SK-N-SH (cell line): ENCODE results near the gene PLCG2. TPM values are rescaled to one million over a fixed set of nuclear protein-coding genes. Genes with fewer than 3 reads are reported as not detected.

ENCODE experiments used
- CTCF ChIA-PET: fragments of 300-600, 350-600 bp; formaldehyde crosslinking; extraction: SDS; loops from one replicate; lab custom pipeline; 2021; lab: Yijun Ruan, JAX
- POLR2A ChIA-PET: fragments of 350-600 bp; sonication (Branson Sonifier 250); formaldehyde crosslinking; extraction: SDS; loops from one replicate; lab custom pipeline; 2020; ENCODE audit warnings: antibody characterized with exemption, inconsistent platforms; lab: Yijun Ruan, JAX
- DNase-seq: peaks from one replicate; pipeline ENCODE4 v3.0.0; 2012
- H2AFZ ChIP-seq: fragments of 200-600 bp; sonication (generic); 2 replicates; pipeline ENCODE4 v1.8.1; 2016; ENCODE audit warnings: antibody characterized with exemption, mild to moderate bottlenecking, low read depth
- H3F3A ChIP-seq: fragments of 200-600 bp; sonication (generic); replicated peaks from 2 replicates; pipeline ENCODE3; 2016; ENCODE audit warnings: antibody characterized with exemption, mild to moderate bottlenecking; ENCODE audit not compliant: insufficient read depth
- H3K27ac ChIP-seq, 2 experiments: fragments of 200-500 bp in 1 of 2; fragments of 200-600 bp in 1 of 2; sonication (Bioruptor generic) in 1 of 2; sonication (generic), shearing (Covaris generic) in 1 of 2; 2 replicates each; pipeline versions ENCODE4 v1.5.1 to v1.6.1; 2014 to 2016; ENCODE audit warnings: low read depth in 2 of 2, inconsistent platforms in 1 of 2, low read length in 1 of 2, mild to moderate bottlenecking in 1 of 2, mixed read lengths in 1 of 2
- H3K27me3 ChIP-seq: fragments of 200-600 bp; sonication (generic), shearing (Covaris generic); 2 replicates; pipeline ENCODE4 v1.6.1; 2016; ENCODE audit warnings: mixed run types; ENCODE audit not compliant: insufficient read depth
- H3K36me3 ChIP-seq, 2 experiments: fragments of 200-500 bp in 1 of 2; fragments of 200-600 bp in 1 of 2; sonication (Bioruptor generic) in 1 of 2; sonication (generic) in 1 of 2; replicated peaks in 1 of 2; 2 replicates each; pipeline versions ENCODE3 to v1.5.1; 2014 to 2016; ENCODE audit warnings: low read length in 1 of 2, mild to moderate bottlenecking in 1 of 2; ENCODE audit not compliant: insufficient read depth in 2 of 2, control insufficient read depth in 1 of 2
- H3K4me1 ChIP-seq, 2 experiments: fragments of 200-500 bp in 1 of 2; fragments of 200-600 bp in 1 of 2; sonication (Bioruptor generic) in 1 of 2; sonication (generic), shearing (Covaris generic) in 1 of 2; 2 replicates each; pipeline versions ENCODE4 v1.5.1 to v1.6.1; 2014 to 2016; ENCODE audit warnings: low read depth in 1 of 2, low read length in 1 of 2, mixed run types in 1 of 2; ENCODE audit not compliant: insufficient read depth in 2 of 2, control insufficient read depth in 1 of 2
- H3K4me2 ChIP-seq: fragments of 200-600 bp; sonication (generic), shearing (Covaris generic); 2 replicates; pipeline ENCODE4 v1.6.1; 2017; ENCODE audit warnings: mixed run types
- H3K4me3 ChIP-seq, 2 experiments: fragments of 200-500 bp in 1 of 2; fragments of 200-600 bp in 1 of 2; sonication (Bioruptor generic) in 1 of 2; sonication (generic), shearing (Covaris generic) in 1 of 2; 2 replicates each; pipeline versions ENCODE4 v1.5.1 to v1.8.1; 2014 to 2016; ENCODE audit warnings: low read depth in 2 of 2, inconsistent platforms in 1 of 2, low read length in 1 of 2, mild to moderate bottlenecking in 1 of 2, mixed read lengths in 1 of 2, moderate library complexity in 1 of 2
- H3K79me2 ChIP-seq: fragments of 200-600 bp; sonication (generic); 2 replicates; pipeline ENCODE4 v1.8.1; 2017; ENCODE audit warnings: mild to moderate bottlenecking; ENCODE audit not compliant: insufficient read depth
- H3K9ac ChIP-seq: fragments of 200-600 bp; sonication (generic); 2 replicates; pipeline ENCODE4 v1.6.1; 2017; ENCODE audit warnings: mixed run types
- H3K9me2 ChIP-seq: fragments of 200-600 bp; sonication (generic); 2 replicates; pipeline ENCODE4 v1.6.1; 2017; ENCODE audit warnings: mixed run types
- H3K9me3 ChIP-seq: fragments of 200-600 bp; sonication (generic); 2 replicates; pipeline ENCODE4 v1.6.1; 2017; ENCODE audit warnings: mixed run types, mild to moderate bottlenecking, moderate library complexity
- H4K20me1 ChIP-seq: fragments of 200-600 bp; sonication (generic); 2 replicates; pipeline ENCODE4 v1.6.1; 2017; ENCODE audit warnings: mild to moderate bottlenecking, mixed run types; ENCODE audit not compliant: insufficient read depth
- CTCF ChIP-seq: fragments of 200-600 bp; sonication (generic); IDR thresholded peaks from 2 replicates; pipeline ENCODE4 v1.6.1; 2017; ENCODE audit warnings: antibody characterized with exemption, mild to moderate bottlenecking, moderate library complexity
- EZH2phosphoT487 ChIP-seq: fragments of 200-600 bp; sonication (generic); IDR thresholded peaks from 2 replicates; pipeline ENCODE4 v1.6.1; 2017; ENCODE audit warnings: low read depth, mixed run types, mild to moderate bottlenecking, antibody characterized with exemption, moderate library complexity, borderline replicate concordance
- FOXM1 ChIP-seq: IDR thresholded peaks from 2 replicates; pipeline ENCODE4 v1.4.0; 2012; ENCODE audit warnings: low read depth, mild to moderate bottlenecking
- JUND ChIP-seq: IDR thresholded peaks from 2 replicates; pipeline ENCODE4 v1.4.0; 2012
- MEF2A ChIP-seq: IDR thresholded peaks from 2 replicates; pipeline ENCODE4 v1.4.0; 2012; ENCODE audit warnings: low read depth, borderline replicate concordance
- NRF1 ChIP-seq: IDR thresholded peaks from 2 replicates; pipeline ENCODE4 v1.6.1; 2012; ENCODE audit warnings: low read depth, mild to moderate bottlenecking, low read length
- RCOR1 ChIP-seq: fragments of 150-350 bp; IDR thresholded peaks from 2 replicates; pipeline ENCODE4 v1.6.1; 2017; ENCODE audit warnings: antibody characterized with exemption, low read length
- TEAD4 ChIP-seq: IDR thresholded peaks from 2 replicates; pipeline ENCODE4 v1.4.0; 2012; ENCODE audit warnings: mild to moderate bottlenecking, borderline replicate concordance; ENCODE audit not compliant: insufficient read depth
- WGBS: methylation state at CpG from one replicate; pipeline ENCODE4 v1.1.6; 2017; ENCODE audit warnings: low lambda C conversion rate; 5-methylcytosine and 5-hydroxymethylcytosine counted together
- polyA plus RNA-seq, 3 experiments: library from polyadenylated mRNA; depleted of rRNA; stranded (reverse); fragments of >200 nt; gene quantifications; 2 replicates each; pipeline ENCODE4 v1.2.3, GENCODE V29; 2012
- TF ChIP-seq, protein P1 (sequence below): IDR thresholded peaks from 2 replicates; pipeline ENCODE4 v1.4.0; 2012; ENCODE audit warnings: low read depth, borderline replicate concordance
- TF ChIP-seq, protein P2 (sequence below): IDR thresholded peaks from 2 replicates; pipeline ENCODE4 v1.4.0; 2012; ENCODE audit warnings: low read depth

The PLCG2 gene
- polyA plus RNA-seq, 1 of the 3 experiments (the other 2 are of a cell fraction) = 0.23 TPM

GRCh38 chr16:81808933-81809480 is 29.9 kb downstream of the PLCG2 start:
- no peaks in the 10 kb centered on the region for H3K9me3 ChIP-seq
- H2AFZ ChIP-seq = no peak overlapping the region
- H3K9ac ChIP-seq = no peak overlapping the region
- no peaks in the 10 kb centered on the region for H3K79me2 ChIP-seq
- no peaks in the 10 kb centered on the region for H3K27me3 ChIP-seq
- ChIA-PET POLR2A (no interaction called here), CTCF (no interaction called here)
- H3K9me2 ChIP-seq = no peaks in the 10 kb centered on the region
- no peak overlapping the region for H3K4me2 ChIP-seq
- H3K4me1 ChIP-seq = no peaks in the 10 kb centered on the region
- WGBS = 19% methylated on average over 3 of the region's 3 CpGs
- no peaks in the 10 kb centered on the region for H3K36me3 ChIP-seq
- no peaks in the 10 kb centered on the region for H3F3A ChIP-seq
- no peak overlapping the region for H3K27ac ChIP-seq
- H4K20me1 ChIP-seq = no peaks in the 10 kb centered on the region
- no peak overlapping the region for H3K4me3 ChIP-seq
- TF ChIP-seq EZH2phosphoT487 (no peak), JUND (no peak), MEF2A (no peak), NRF1 (no peak), TEAD4 (no peak), FOXM1 (no peak), CTCF (no peak)
- TF ChIP-seq, protein P1, sequence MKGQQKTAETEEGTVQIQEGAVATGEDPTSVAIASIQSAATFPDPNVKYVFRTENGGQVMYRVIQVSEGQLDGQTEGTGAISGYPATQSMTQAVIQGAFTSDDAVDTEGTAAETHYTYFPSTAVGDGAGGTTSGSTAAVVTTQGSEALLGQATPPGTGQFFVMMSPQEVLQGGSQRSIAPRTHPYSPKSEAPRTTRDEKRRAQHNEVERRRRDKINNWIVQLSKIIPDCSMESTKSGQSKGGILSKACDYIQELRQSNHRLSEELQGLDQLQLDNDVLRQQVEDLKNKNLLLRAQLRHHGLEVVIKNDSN = no peak
- TF ChIP-seq, protein P2, sequence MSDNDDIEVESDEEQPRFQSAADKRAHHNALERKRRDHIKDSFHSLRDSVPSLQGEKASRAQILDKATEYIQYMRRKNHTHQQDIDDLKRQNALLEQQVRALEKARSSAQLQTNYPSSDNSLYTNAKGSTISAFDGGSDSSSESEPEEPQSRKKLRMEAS = no peak
- no peak for DNase-seq

DNA sequence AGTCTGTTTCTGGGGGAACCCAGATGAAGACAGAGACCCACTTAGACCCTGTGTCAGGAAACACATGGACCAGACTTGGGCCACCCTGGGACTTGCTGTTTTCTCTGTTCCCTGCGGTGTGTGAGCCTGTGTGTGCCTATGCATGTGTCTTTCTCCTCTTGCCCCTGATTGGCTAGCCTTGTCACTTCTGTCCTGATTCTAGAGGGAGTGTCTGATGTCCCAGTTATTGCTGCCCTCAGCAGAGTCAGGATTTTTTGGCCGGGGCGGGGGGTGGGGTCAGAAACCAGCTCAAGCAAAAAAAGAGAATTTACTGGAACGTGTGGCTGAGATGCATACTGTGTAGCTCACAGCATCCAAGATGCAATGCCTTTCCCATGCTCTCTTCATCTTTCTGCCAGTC is 30.5 kb downstream of the PLCG2 start:
- no peaks in the 10 kb centered on the region for H3F3A ChIP-seq
- no peak overlapping the region for H3K4me3 ChIP-seq
- H3K9ac ChIP-seq = no peak overlapping the region
- H3K9me3 ChIP-seq = no peaks in the 10 kb centered on the region
- H3K27ac ChIP-seq = no peak overlapping the region
- H3K4me1 ChIP-seq = no peaks in the 10 kb centered on the region
- H3K4me2 ChIP-seq = no peak overlapping the region
- no peak overlapping the region for H2AFZ ChIP-seq
- TF ChIP-seq RCOR1 = no peak
- CTCF ChIA-PET = no interaction called here
- H3K79me2 ChIP-seq = no peaks in the 10 kb centered on the region
- no peak for DNase-seq
- no peaks in the 10 kb centered on the region for H3K36me3 ChIP-seq
- POLR2A ChIA-PET = no interaction called here
- no peaks in the 10 kb centered on the region for H3K27me3 ChIP-seq
- no peaks in the 10 kb centered on the region for H3K9me2 ChIP-seq
- no peaks in the 10 kb centered on the region for H4K20me1 ChIP-seq
- 41% methylated on average over 4 of the region's 4 CpGs for WGBS
